NOMO-1 treated with DMSO at 0.1 percent for 48 hours (cell line): Measurements from ENCODE around the gene TGM4.
"Not testable (repeated sequence)": the region's sequence is repeated elsewhere in the genome, so short reads cannot be mapped to it uniquely, and the experiment has no call there.

Experiments
- DNase-seq: peaks from one replicate; lab custom pipeline; 2025; ENCODE audit not compliant: unreplicated experiment; lab: John Stamatoyannopoulos, UW

TGM4 gene

DNA sequence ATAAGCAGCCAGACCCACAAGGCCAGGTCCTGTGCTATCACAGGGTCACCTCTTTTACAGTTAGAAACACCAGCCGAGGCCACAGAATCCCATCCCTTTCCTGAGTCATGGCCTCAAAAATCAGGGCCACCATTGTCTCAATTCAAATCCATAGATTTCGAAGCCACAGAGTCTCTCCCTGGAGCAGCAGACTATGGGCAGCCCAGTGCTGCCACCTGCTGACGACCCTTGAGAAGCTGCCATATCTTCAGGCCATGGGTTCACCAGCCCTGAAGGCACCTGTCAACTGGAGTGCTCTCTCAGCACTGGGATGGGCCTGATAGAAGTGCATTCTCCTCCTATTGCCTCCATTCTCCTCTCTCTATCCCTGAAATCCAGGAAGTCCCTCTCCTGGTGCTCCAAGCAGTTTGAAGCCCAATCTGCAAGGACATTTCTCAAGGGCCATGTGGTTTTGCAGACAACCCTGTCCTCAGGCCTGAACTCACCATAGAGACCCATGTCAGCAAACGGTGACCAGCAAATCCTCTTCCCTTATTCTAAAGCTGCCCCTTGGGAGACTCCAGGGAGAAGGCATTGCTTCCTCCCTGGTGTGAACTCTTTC lies 39.6 kb downstream of the TGM4 start:
- peak; percentile 33 for DNase-seq

DNA sequence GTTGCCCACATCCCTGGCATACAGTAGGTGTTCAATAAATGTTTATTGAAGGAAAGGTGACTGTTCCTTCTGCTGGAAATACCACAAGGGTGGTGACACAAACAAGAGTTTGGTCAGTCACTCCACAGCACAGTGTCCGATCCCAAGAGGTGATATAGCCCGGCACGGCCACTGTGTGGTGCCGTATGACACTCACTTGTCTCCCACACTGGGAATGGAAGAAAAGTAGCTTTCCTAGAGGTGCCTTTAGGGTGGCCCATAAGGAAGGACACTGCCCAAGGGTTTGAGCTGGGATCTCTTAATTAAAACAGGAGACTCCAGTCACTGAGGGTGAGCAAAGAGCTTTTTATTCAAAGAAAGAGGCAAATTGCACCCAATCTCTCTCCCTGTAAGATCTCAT lies 40.5 kb downstream of the TGM4 start:
- no peak for DNase-seq

DNA sequence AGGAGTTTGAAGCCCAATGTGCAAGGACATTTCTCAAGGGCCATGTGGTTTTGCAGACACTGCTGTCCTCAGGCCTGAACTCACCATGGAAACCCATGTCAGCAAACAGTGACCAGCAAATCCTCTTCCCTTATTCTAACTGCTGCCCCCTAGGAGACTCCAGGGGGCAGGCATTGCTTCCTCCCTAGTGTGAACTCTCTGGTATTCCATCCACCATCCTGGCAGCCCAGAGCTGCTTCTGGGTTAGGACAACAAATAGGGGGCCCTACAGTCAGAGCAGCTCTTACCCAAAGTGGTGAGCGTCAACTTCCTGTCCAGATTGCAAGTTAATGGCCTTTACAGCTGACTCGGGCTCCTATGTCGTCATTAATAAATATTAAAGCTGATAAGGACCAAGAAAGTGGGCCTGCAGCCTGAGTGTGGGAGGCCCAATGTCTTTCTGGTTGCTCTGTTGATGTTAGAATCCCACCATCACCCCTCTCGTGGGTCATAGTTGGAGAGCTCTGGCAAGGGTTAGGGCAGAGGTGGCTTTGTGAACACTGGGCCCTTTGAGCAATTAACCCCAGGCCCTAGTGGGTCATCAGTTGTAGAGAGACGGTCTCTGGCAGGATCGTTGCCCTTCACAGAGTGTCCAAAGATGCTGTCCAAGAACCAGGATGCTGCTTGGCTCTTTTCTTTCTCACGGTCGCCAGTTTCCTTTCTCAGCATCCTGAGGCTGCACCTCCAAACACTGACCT lies 41.5 kb downstream of the TGM4 start:
- no peak for DNase-seq

DNA sequence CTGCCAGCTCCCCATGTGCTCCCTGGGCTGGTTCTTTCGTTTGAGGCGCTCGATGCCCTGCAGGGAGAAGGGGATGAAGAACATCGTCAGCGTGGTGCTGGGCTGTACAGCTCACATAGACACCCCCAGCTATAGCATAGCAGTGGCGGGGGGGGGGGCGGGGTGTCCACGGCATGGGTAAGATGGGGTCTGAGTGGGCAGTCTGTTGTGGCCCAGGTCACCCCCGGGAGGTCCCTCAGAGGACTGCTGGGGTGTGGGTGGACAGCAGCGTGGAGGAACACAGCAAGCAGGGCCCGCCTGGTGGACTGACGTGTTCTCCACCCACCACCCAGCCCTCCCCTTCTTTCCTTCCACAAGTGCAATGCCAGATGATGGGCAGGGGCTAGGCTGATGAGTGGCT lies 43.7 kb downstream of the TGM4 start:
- DNase-seq, result no peak

DNA sequence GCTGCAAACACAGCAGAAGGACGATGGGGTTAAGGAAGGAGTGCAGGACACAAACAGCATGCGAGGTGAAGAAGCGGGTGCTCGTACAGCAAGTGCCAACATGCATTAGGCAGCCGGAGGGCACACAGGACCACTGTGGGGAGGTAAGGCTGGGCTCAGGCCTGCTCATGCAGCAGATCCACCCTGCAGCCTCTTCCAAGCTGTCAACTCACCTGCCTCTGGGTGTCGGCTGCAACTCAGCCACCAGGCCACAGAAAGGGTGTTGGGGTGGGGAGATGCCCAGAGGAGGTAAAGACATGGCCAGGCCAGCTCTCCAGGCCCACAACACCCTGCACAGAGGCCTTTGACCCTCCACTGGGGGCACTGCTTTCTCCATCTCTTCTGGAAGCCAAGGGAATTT lies 44.2 kb downstream of the TGM4 start:
- no peak for DNase-seq

DNA sequence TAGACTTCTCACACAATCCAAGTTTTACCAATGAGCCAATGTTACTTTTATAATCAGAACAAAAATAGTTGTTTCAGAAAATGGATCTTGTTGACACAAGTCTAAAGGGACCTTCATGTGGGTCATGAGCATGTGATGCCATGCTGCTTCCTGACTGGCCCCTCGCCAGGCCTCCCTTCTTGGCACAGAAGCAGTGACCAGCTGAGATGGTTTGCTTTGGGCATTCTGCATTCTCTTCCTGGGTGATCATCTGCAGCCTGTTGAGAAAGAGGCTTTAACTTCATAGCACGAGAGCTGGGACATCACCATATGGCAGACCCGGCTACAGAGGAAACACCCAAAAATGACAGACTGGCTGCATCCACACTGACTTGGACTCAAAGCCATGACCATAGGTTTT lies 45.7 kb downstream of the TGM4 start:
- no peak for DNase-seq

DNA sequence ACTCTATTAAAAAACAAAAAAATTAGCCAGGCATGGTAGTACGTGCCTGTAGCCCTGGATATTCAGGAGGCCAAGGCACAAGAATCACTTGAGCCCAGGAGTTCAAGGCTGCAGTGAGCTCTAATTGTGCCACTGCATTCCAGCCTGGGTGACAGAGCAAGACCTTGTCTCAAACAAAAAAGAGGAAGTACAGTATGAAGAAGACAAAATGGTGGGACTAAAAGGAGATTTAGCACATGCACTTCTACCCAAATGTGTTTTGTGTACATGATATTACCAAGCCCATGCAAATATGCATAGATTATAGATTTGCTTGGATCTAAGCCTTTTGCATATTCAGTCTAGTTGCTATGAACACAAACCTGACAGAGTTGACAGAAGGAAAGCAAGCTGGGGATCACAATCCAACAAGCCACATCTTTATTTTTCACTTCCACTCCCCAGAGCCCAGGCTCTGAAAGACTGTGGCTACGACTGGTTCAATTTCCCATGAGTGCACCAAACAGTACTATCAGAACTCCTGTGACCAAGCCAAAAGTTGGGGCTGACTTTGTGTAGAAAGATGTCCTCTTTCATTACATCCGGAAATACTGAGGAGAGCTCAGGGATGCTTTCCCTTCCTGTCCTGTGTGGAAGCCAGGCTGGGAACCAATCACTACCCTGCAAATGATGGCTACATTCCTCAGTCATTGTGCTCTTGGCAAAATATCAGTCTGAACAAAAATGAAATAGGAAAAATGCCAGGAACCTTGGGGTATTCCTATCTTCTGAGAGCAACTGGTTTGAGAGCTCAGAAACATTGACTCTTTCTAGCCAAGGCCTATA lies 49.4 kb downstream of the TGM4 start:
- peak; percentile 30 for DNase-seq

DNA sequence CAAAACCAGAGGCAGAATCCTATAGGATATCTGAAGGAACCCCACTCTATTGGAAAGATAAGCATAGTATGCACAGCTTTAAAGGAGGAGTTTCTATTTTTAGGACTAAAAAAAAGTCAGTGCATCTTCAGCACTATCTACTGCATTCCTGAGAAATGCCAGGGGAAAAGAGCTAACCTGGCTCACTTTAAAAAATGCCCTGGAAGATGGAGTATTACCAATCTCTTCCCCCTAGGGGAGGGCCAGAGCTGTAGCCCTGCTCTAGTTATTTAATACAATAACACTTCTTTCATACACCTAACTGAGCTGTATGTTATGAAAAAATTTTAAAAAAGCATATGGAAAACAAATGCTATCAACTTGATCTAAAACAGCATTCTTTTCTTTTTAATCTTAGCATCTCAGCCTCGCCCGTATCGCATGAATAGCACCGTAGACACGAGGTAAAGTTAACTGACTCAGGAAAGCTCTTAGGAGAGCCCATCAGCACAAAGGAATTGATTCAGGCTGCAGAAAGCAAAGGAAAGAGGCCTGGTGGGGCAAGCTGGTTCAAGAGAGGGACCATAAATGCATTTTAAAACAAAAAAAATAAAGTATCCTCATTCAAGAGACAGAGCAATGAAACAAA lies 50.2 kb downstream of the TGM4 start:
- DNase-seq, result no peak

DNA sequence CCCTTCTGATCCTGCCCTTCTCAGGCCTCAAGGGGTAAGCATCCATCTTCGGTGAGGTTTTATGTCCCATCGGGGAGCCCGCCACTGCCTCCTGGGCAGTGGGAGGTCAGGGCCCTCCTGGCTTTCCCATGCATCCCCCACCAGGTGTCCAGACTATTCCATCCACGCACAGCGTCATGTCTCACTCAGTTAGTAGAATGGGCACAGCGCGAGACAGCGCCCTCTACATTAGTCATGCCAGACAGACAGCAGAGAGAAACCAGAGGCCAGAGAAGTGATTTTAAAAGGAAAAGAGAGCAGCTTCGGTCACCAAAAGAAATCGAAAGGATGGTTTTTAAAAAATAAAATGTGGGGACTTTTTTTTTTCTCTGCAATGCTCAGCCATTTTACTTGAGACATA lies 51.8 kb downstream of the TGM4 start:
- DNase-seq, result no peak

DNA sequence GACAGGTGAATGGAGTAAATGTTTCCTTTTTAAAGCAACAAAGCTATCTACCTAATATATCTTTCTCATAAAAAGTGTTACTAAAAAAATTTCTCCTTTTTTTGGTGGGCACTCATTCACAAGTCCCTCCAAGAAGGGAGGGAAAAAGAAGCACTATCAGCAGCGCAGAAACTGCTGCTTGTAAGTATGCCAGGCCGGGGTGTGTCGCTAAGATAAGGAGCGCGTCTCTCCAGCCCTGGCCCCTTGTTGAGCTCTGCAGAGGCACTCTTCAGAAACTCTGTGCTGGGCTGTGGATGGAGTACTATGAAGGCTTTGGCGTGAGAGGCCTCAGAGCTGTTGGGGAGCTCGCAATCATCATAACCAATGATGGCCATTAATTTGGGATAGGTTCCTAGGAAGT lies 52.5 kb downstream of the TGM4 start:
- no peak for DNase-seq

DNA sequence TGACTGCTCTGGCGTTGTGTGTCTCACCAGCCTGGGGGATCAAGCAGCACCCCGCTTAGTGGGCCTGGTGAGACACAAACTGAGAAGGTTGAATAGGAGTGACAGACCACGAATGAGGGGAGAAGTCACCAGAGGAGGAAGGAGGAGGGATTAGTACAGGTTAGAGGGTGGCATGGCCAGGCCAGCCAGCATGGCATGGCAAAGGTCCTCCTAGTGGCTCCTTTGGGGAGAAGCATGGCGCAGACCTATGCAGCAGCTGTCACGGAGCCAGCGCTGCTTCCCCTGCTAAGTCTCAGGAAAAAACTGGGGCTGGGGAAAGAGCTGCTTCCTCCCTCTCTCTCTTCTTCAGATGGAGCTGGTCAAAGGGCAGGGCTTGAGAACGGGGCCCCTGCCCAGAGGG lies 53.0 kb downstream of the TGM4 start:
- no peak for DNase-seq

DNA sequence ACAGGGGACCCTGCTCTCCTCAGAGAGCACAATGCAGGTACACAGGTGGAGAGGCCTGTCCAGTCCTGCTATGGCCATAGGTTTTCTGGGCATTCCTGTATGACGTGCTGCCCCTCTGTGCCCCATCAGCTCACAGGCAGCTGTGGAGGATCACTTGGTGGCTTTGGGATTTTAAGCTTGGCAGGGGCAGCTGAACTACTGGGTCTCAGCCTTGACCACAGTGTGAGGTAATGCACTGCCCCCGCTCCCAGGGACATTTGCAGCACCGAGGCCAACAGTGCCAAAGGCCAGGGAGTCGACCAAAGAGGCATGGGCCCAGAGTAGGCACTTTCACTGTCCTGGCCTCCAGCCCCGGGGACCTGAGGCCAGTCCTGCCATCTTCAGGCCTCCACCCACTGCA lies 55.4 kb downstream of the TGM4 start:
- DNase-seq, result no peak

DNA sequence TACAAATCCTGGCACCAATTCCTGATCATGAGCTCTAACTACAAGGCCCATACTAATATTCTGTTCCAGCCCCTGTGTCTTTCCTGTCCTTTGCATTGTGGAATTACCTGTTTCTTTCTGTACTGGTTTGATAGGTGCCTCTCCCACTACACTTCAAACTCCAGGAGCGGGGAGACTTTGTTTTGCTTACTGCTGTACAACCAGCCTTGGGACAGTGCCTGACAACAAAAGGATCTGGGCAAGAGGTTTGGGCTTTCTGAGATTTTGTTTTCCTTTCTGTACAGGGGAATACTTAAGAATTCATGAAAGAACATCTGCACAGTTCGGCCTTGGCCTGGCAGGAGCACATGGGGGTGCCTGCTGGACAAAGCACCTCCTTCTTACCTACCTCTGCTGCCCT lies 56.5 kb downstream of the TGM4 start:
- DNase-seq, result no peak

DNA sequence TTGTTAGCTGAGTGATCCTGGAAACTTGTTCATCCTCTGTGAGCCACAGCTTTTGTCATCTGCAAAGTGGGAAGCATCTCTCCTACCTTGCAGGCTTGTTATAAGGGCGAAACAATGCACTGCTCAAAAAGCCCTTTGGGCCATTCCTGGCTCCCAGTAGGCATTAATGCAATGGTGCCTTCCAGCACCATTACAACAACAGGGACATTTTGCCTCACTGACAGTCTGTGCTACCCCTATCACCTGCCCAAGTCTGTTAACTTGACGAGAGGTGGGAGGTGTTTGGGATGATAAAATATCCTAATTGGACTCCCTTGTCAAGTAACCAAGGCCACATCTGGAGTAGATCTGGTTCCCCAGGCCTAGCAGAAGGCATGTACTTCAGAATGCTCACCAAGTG lies 57.4 kb downstream of the TGM4 start:
- DNase-seq, result no peak

DNA sequence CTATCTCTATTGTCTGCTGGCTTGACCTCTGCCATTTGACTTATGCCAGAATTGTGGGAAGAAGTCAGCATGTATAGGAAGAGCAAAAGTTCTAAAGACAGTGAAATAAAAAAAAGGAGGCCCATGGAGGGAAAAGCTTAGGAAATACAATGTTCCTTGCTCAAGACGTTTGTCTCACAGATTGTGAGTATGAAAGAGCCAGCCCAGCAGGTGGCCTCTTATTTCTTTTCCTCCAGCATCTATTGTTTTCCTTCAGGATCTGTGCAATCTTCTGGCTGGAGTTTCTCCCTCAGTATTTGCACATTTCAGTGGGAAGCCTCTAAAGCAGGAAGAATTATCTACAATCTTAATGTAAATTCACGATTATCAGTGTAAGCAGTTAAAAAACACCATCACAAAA lies 57.9 kb downstream of the TGM4 start:
- no peak for DNase-seq

DNA sequence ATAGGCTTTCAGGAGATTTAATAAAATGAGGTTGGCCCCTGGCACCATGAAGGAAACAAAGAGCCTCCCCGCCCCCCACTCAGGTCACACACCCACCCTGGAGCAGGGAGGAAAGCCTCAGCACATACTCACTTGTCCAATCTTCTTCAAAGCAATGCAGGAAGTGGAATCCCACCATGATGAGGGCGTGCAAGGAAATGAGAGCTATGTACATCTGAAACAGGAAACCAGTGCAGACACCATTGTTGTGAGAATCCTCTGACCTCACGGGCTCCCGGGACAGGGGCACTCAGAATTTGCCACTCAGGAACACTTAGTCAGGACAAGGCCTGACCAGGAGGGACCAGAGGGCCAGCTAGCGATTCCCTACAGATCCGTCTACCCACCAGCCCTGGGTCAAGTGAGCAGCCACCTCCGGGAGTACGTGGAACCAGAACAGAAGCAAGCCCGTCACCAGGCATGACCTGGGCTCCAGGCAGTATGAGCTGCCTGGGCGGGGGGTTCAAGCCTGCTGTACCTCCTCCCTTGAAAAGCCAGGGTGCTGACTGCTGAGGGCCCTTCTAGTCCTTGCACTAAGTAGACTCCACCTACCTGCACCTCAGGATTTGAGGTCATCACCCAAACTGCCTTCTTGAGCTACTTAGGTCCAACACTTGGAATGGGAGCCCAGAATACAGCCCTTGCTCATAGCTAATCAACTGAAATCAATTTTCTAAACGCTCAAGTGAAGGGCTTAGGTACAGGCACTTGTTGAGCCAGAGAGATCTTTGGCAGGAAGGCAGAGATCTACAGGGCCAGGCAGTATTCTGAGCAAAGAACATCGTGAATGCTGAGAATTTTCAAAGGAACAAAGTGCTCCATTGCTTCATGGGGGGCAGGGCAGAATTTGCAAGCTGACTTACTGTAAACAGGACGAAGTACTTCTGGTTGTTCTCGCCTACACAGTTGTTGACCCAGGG lies 58.9 kb downstream of the TGM4 start:
- DNase-seq, result no peak

DNA sequence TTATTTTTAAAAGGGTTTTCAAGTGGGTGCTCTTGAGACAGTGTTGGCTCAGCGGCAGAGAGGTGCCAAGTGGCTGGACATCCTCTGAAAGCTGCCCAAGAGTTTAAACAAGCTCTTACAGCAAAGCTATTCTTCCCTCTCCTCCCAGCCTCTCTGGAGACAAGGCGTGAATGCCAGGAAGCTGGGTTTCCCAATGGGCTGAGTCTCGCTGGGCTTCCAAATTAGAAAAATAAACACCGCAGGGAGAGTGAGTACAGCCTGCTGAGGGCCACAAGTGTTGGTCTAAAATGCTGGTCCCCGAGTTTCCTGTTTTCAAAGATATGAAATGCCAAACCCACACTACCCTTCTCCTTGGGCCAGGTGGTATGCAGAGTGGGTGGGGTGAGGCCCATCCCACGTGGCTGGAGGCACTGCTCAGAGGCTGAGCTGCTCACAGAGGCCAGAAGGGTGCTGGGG lies 65.2 kb downstream of the TGM4 start:
- no peak for DNase-seq

DNA sequence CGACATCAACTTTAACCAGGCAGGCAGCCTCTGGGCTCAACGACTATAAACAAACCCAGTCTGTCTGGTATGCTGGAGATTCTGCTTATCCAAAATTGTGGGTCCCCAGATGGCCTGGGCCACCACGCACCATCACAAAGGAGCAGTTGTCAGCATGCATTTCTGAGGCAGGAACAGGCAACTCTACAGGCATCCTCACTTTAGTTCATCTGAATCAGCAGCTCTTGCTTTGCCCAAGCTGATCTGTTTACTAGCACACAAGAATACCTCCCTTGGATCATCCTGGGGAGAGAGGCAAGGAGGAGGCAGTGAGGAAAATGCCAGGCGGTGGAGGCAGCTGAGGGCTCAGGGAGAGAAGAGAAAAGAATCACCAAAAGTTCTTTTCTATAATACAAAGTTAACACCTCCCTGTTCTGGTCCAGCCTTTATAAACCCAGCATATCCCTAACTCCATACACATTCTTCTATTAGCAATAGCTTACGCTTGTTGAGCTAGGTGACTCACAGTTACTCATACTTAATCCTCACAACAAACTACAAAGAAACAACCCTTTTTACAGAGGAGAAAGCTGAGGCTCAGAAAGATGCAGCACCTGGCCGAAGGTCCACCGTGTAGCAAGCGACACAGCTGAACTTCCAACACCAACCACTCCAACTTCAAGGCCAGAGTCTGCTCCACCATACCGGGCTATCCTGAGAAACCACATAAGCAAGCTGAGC lies 68.0 kb downstream of the TGM4 start:
- DNase-seq, result no peak

DNA sequence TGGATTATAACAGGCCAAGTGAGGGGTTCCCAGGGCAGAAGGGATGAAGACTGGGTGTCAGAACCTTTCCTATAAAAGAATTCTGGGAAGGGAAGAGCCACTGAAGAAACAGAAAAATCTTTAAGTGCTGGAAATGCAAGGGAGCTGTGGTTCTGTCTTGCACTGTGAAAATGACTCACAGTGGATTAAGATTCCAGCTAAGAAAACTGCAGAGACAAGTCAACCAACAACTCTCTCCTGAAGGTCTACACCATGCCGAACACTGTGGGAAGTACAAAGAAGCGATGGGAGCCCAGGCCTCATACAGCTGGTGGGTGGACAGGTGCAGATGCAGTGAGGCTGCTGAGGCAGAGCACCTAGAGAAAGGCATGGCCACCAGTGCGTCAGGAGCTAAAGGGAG lies 73.8 kb downstream of the TGM4 start:
- DNase-seq, result no peak

DNA sequence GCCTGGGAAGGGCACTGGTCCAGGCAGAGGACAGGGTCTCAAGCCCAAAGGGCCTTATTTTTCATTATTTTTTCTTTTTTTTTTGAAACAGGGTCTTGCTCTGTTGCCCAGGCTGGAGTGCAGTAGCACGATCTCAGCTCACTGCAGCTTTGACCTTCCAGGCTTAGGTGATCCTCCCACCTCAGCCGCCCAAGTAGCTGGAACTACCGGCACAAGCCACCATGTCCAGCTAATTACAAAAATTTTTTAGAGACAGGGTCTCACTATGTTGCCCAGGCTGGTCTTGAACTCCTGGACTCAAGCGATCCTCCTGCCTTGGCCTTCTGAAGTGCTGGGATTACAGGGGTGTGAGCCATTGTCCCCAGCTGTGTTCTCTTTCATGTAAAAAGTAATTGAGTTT lies 75.4 kb downstream of the TGM4 start:
- not testable (repeated sequence) for DNase-seq
